Measurements from ENCODE around the gene CLCN1. TPM values are rescaled to one million over a fixed set of nuclear protein-coding genes. Genes with fewer than 3 reads are reported as not detected.

Gene CLCN1
- total RNA-seq, 1 donor from 2014 or later = 0.68 TPM

GRCh38 chr7:143399151-143399550 is 83.2 kb downstream of the CLCN1 start:
- ATAC-seq = peak; percentile 7

GRCh38 chr7:143399642-143400041 is 83.7 kb downstream of the CLCN1 start:
- no peak for ATAC-seq

GRCh38 chr7:143401265-143401664 is 85.4 kb downstream of the CLCN1 start:
- ATAC-seq = no peak

Other genes starting within 250 kb of the CLCN1 start
- 0.56 TPM for gene PIP, start 184.0 kb upstream of the CLCN1 start, total RNA-seq
- gene TAS2R39, start 132.7 kb upstream of the CLCN1 start, total RNA-seq = not detected
- gene TAS2R40, start 94.1 kb upstream of the CLCN1 start, total RNA-seq = not detected
- gene GSTK1, start 52.7 kb upstream of the CLCN1 start, total RNA-seq = 109 TPM
- gene TMEM139, start 31.2 kb upstream of the CLCN1 start, total RNA-seq = 0.44 TPM
- gene CASP2, start 27.8 kb upstream of the CLCN1 start, total RNA-seq = 28.3 TPM
- gene FAM131B, start 46.6 kb downstream of the CLCN1 start, total RNA-seq = 0.44 TPM
- 82.3 TPM for gene ZYX, start 65.2 kb downstream of the CLCN1 start, total RNA-seq
- 79.0 TPM for gene EPHA1, start 92.7 kb downstream of the CLCN1 start, total RNA-seq
- gene TAS2R60, start 127.3 kb downstream of the CLCN1 start, total RNA-seq = 0.32 TPM
- not detected for gene TAS2R41, start 161.8 kb downstream of the CLCN1 start, total RNA-seq